Lung (tissue), 12 donors: Measurements from ENCODE around the gene ADAMTS14. TPM values are rescaled to one million over a fixed set of nuclear protein-coding genes. Genes with fewer than 3 reads are reported as not detected.
"Not testable (repeated sequence)": the region's sequence is repeated elsewhere in the genome, so short reads cannot be mapped to it uniquely, and the experiment has no call there.

Experiments used
- ATAC-seq: fragments of 200-7000 bp; cut with Tn5 transposase; one replicate; pipeline ENCODE4 v1.9.1; 2020; ENCODE audit warnings: moderate number of reproducible peaks; ENCODE audit not compliant: insufficient read depth, low FRiP score
- DNase-seq, 3 donors: peaks; one replicate each; pipeline ENCODE4 v3.0.0-alpha.2; 2013 to 2017
- H3K27ac ChIP-seq, 2 donors: one replicate each; pipeline ENCODE4 v1.5.1; 2013; ENCODE audit warnings: mild to moderate bottlenecking in 2 of 2, moderate library complexity in 2 of 2, control low read depth in 1 of 2, inconsistent platforms in 1 of 2, low read depth in 1 of 2, low read length in 1 of 2
- H3K27me3 ChIP-seq, 3 donors: one replicate each; pipeline ENCODE4 v1.5.1; 2013; ENCODE audit warnings: low read length in 2 of 3; ENCODE audit not compliant: control insufficient read depth in 3 of 3, insufficient read depth in 3 of 3
- H3K36me3 ChIP-seq, 4 donors: one replicate each; pipeline ENCODE4 v1.5.1; 2013; ENCODE audit warnings: low read length in 4 of 4, mild to moderate bottlenecking in 1 of 4, moderate library complexity in 1 of 4; ENCODE audit not compliant: control insufficient read depth in 4 of 4, insufficient read depth in 4 of 4
- H3K4me1 ChIP-seq, 5 donors: one replicate each; pipeline ENCODE4 v1.5.1; 2013; ENCODE audit warnings: low read length in 5 of 5, mild to moderate bottlenecking in 2 of 5, moderate library complexity in 1 of 5; ENCODE audit not compliant: control insufficient read depth in 5 of 5, insufficient read depth in 5 of 5
- H3K4me3 ChIP-seq: one replicate; pipeline ENCODE4 v1.5.1; 2013; ENCODE audit warnings: mild to moderate bottlenecking, control low read depth, moderate library complexity
- H3K9ac ChIP-seq, 2 donors: one replicate each; pipeline ENCODE4 v1.5.1; 2013; ENCODE audit warnings: low read length in 2 of 2, control low read depth in 1 of 2; ENCODE audit not compliant: insufficient read depth in 1 of 2
- H3K9me3 ChIP-seq, 4 donors: one replicate each; pipeline ENCODE4 v1.5.1; 2013; ENCODE audit warnings: low read length in 3 of 4, mild to moderate bottlenecking in 1 of 4, moderate library complexity in 1 of 4; ENCODE audit not compliant: control insufficient read depth in 4 of 4, insufficient read depth in 3 of 4
- WGBS, 2 donors: extraction: QIAGEN DNeasy Blood & Tissue Kit; methylation state at CpG; one replicate each; pipeline ENCODE4 v1.1.7; 2013; 5-methylcytosine and 5-hydroxymethylcytosine counted together
- polyA plus RNA-seq, 2 donors: library from polyadenylated mRNA; stranded (reverse); fragments of 200-250 nt; gene quantifications; one replicate each; pipeline ENCODE4 v1.2.1, GENCODE V29; 2013
- total RNA-seq, 2 donors: library from RNA; depleted of rRNA in 1 of 2; stranded (reverse); fragments of >200 nt in 1 of 2; gene quantifications; one replicate each; pipeline ENCODE4 v1.2.1, GENCODE V29; 2014 to 2021
- TF ChIP-seq, protein P1 (sequence below): IDR thresholded peaks from 2 replicates; pipeline ENCODE4 v1.5.1; 2012; ENCODE audit warnings: mild to moderate bottlenecking; ENCODE audit errors: control extremely low read depth, extremely low read depth
- donor health status: control.
- donor health status: control.
- donor health status: Bipolar disorder and iron deficiency.
- donor health status: healthy.
- donor health status: DM: yes; HTN: yes; CAD: no.

ADAMTS14 gene
- total and polyA plus RNA-seq, 4 donors: 0.47 to 3.9 (median 1.2) TPM

DNA sequence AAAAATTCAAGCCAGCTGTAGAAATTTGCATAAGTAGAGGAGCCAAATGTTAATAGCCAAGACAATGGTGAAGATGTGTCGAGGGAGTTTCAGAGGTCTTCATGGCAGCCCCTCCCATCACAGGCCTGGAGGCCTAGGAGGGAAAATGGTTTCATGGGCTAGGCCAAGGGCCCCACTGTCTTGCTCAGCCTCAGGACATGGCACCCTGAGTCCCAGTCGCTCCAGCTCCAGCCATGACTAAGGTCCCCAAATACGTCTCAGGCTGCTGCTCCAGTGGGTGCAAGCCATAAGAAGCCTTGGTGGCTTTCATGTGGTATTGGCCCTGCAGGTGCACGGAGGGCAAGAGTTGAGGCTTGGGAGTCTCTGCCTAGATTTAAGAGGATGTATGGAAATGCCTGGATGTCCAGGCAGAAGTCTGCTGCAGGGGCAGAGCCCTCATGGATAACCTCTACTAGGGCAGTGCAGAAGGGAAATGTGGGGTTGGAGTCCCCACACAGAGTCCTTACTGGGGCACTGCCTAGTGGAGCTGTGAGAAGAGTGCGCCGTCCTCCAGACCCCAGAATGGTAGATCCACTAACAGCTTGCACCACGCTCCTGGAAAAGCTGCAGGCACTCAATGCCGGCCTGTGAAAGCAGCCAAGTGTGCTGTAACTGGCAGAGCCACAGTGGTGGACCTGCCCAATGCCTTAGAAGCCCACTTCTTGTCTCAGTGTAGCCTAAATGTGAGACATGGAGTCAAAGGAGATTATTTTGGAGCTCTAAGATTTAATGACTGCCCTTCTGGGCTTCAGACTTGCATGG, 93.7 kb downstream of the ADAMTS14 start:
- peaks cover 0 to 2% (median 0%) of the 10 kb centered on the region in 4 donors for H3K9me3 ChIP-seq
- no peak overlapping the region for H3K4me3 ChIP-seq
- TF ChIP-seq, protein P1, sequence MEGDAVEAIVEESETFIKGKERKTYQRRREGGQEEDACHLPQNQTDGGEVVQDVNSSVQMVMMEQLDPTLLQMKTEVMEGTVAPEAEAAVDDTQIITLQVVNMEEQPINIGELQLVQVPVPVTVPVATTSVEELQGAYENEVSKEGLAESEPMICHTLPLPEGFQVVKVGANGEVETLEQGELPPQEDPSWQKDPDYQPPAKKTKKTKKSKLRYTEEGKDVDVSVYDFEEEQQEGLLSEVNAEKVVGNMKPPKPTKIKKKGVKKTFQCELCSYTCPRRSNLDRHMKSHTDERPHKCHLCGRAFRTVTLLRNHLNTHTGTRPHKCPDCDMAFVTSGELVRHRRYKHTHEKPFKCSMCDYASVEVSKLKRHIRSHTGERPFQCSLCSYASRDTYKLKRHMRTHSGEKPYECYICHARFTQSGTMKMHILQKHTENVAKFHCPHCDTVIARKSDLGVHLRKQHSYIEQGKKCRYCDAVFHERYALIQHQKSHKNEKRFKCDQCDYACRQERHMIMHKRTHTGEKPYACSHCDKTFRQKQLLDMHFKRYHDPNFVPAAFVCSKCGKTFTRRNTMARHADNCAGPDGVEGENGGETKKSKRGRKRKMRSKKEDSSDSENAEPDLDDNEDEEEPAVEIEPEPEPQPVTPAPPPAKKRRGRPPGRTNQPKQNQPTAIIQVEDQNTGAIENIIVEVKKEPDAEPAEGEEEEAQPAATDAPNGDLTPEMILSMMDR: no peak
- H3K9ac ChIP-seq: no peak overlapping the region
- ATAC-seq (no peak), DNase-seq (no peak)
- H3K27ac ChIP-seq: no peak overlapping the region
- no peaks in the 10 kb centered on the region for H3K27me3 ChIP-seq
- peaks cover 0 to 21% (median 4%) of the 10 kb centered on the region in 5 donors for H3K4me1 ChIP-seq
- 96 to 97% methylated on average over 8 of the region's 8 CpGs for WGBS, 2 donors
- no peaks in the 10 kb centered on the region for H3K36me3 ChIP-seq

DNA sequence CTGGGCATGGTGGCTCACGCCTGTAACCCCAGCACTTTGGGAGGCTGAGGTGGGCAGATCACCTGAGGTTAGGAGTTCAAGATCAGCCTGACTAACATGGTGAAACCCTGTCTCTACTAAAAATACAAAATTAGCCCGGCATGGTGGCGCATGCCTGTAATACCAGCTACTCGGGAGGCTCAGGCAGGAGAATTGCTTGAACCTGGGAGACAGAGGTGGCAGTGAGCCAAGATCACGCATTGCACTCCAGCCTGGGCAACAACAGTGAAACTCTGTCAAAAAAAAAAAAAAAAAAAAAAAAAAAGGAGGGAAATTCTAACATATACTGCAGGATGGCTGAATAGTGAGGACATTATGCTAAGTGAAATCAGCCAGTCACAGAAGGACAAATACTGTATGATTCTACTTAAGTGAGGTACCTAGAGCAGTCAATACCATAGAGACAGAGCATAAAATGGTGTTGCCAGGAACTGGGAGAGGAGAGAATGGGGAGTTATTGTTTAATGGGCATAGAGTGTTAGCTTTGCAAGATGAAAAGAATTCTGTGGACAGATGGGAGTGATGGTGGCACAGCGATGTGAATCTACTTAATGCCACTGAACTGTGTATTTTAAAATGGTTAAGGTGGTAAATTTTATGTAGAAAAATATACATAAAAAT, 95.8 kb downstream of the ADAMTS14 start:
- not testable (repeated sequence) for ATAC-seq, DNase-seq

DNA sequence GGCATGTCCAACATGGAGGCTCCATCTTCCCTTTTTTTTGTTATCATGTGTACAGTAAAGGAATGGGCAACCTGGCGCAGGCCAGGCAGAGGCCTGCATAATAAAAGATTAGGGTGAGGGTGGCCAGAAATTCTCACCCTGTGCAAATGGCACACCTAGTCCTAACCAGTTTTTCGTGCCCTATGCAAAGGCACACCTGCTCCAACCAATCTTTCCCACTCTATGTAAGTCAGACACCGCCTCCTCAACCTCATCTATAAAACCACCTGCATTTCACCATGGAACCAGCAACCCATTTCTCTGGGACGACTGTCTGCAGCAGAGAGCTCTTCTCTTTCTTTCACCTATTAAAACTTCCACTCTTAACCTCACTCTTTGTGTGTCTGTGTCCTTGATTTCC, 96.8 kb downstream of the ADAMTS14 start:
- H3K9me3 ChIP-seq: peaks cover 0 to 2% (median 0%) of the 10 kb centered on the region in 4 donors
- DNase-seq: no peak
- no peak for ATAC-seq
- no peak overlapping the region for H3K4me3 ChIP-seq
- TF ChIP-seq, protein P1: no peak
- H3K27ac ChIP-seq: no peak overlapping the region
- 89 to 96% methylated on average over 4 of the region's 4 CpGs for WGBS, 2 donors
- H3K4me1 ChIP-seq: no peaks in the 10 kb centered on the region
- H3K36me3 ChIP-seq: no peaks in the 10 kb centered on the region
- no peaks in the 10 kb centered on the region for H3K27me3 ChIP-seq
- H3K9ac ChIP-seq: no peak overlapping the region

More for the DNA sequence above, 95.8 kb downstream of the ADAMTS14 start:
- H3K36me3 ChIP-seq, H3K27ac ChIP-seq, H3K4me1 ChIP-seq, H3K9me3 ChIP-seq, H3K27me3 ChIP-seq, H3K4me3 ChIP-seq, H3K9ac ChIP-seq: not testable (repeated sequence)
- 73 to 80% methylated on average over 6 of the region's 6 CpGs for WGBS, 2 donors

DNA sequence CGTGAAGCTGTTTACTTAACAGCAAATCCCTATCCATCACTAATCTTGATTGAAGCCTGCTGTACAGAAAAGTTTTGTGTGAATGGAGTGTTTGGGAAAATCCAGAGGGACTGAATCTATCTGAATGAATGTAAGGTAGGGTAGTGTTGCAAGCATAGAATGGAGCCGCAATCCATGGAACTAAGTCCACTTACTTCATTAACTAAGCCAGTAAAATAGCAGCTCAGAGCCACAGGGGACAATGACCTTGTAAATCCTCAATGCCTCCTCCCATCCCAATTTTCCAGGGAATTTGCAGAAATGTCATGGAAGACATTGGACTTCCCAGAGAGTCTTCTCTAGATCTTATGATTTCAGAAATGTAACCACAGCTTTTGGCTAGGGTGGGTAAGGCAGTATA, 97.7 kb downstream of the ADAMTS14 start:
- Histone ChIP-seq H3K27me3 (no peaks in the 10 kb centered on the region), H3K9ac (no peak overlapping the region), H3K27ac (no peak overlapping the region), H3K4me1 (no peaks in the 10 kb centered on the region), H3K9me3 (peaks cover 0 to 2% (median 0%) of the 10 kb centered on the region in 4 donors), H3K4me3 (no peak overlapping the region), H3K36me3 (no peaks in the 10 kb centered on the region)
- no peak for ATAC-seq
- WGBS, 2 donors: 78 to 87% methylated on average over 2 of the region's 2 CpGs
- DNase-seq: no peak
- TF ChIP-seq, protein P1: no peak

DNA sequence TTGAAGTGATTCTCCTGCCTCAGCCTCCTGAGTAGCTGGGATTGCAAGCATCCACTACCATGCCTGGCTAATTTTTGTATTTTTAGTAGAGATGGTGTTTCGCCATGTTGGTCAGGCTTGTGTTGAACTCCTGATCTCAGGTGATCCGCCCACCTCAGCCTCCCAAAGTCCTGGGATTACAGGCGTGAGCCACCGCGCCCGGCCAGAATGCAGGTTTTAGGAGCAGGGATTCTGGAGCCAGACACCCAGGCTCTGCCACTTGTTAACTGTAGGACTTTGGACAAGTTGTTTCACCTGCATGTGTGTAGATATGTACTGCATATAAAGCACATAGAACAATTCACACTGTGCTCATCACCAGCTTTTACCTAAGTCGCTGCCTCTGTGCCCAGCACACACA, 98.2 kb downstream of the ADAMTS14 start:
- not testable (repeated sequence) for H3K9ac ChIP-seq, ATAC-seq, H3K4me3 ChIP-seq, H3K36me3 ChIP-seq, H3K27ac ChIP-seq, H3K9me3 ChIP-seq, H3K27me3 ChIP-seq, DNase-seq, H3K4me1 ChIP-seq
- 94 to 98% methylated on average over 7 of the region's 7 CpGs for WGBS, 2 donors
